Endothelial cell of umbilical vein (primary cell): ENCODE data around the gene MARK4. TPM values are rescaled to one million over a fixed set of nuclear protein-coding genes. Genes with fewer than 3 reads are reported as not detected.
A peak's percentile ranks its signal among the peaks of the same experiment; 100 is the strongest.

Experiments used
- BruUV-seq: library from RNA; stranded (reverse); fragments of 400-500 nt; replicated peaks from 2 replicates; lab custom pipeline; 2021; lab: Mats Ljungman, UMichigan
- CTCF ChIA-PET: fragments of 300-600, 350-600 bp; sonication (Branson Sonifier 250); formaldehyde crosslinking; loops from one replicate; lab custom pipeline; 2021; ENCODE audit warnings: antibody characterized with exemption, inconsistent platforms; lab: Charles Lee
- POLR2A ChIA-PET: fragments of 300-600, 350-600 bp; sonication (Branson Sonifier 250); formaldehyde crosslinking; loops from one replicate; lab custom pipeline; 2021; ENCODE audit warnings: antibody characterized with exemption, inconsistent platforms; lab: Charles Lee
- DNase-seq: peaks from one replicate; pipeline ENCODE4 v3.0.0-alpha.2; 2011; ENCODE audit warnings: low read depth, low spot score
- FAIRE-seq: peaks from 2 replicates; lab custom pipeline; 2011; peaks lifted over from hg19 to GRCh38; lab: Jason Lieb, UNC
- H2AFZ ChIP-seq: 2 replicates; pipeline ENCODE4 v1.6.0; 2012; ENCODE audit warnings: low read depth, low read length, control low read depth, inconsistent platforms
- H3K27ac ChIP-seq: 2 replicates; pipeline ENCODE4 v1.5.1; 2011; ENCODE audit warnings: low read depth, mild to moderate bottlenecking, control low read depth, low read length, moderate library complexity; ENCODE audit not compliant: insufficient read depth
- H3K27me3 ChIP-seq, 2 experiments: 2 replicates each; pipeline versions ENCODE4 v1.6.0 to v1.6.1; 2011; ENCODE audit warnings: low read length in 2 of 2, mixed read lengths in 1 of 2; ENCODE audit not compliant: control insufficient read depth in 2 of 2, insufficient read depth in 2 of 2
- H3K36me3 ChIP-seq, 2 experiments: 2 replicates in 1 of 2; 3 replicates in 1 of 2; pipeline ENCODE4 v1.5.1; 2011; ENCODE audit warnings: low read length in 2 of 2, mild to moderate bottlenecking in 1 of 2, moderate library complexity in 1 of 2; ENCODE audit not compliant: control insufficient read depth in 2 of 2, insufficient read depth in 2 of 2; ENCODE audit errors: extremely low read depth in 1 of 2
- H3K4me1 ChIP-seq: 3 replicates; pipeline ENCODE4 v1.5.1; 2011; ENCODE audit warnings: mild to moderate bottlenecking, low read length; ENCODE audit not compliant: control insufficient read depth, insufficient read depth; ENCODE audit errors: extremely low read depth
- H3K4me2 ChIP-seq: 2 replicates; pipeline ENCODE4 v1.6.1; 2011; ENCODE audit warnings: low read length, control low read depth, mixed read lengths; ENCODE audit not compliant: insufficient read depth
- H3K4me3 ChIP-seq, 3 experiments: fragments of 200-600 bp in 1 of 3; sonication (generic), shearing (Covaris generic) in 1 of 3; replicated peaks in 1 of 3; 2 replicates each; pipeline ENCODE4 v1.5.1; 2011 to 2016; ENCODE audit warnings: control low read depth in 3 of 3, low read length in 3 of 3, mild to moderate bottlenecking in 2 of 3, inconsistent platforms in 1 of 3, low read depth in 1 of 3, moderate library complexity in 1 of 3; ENCODE audit not compliant: insufficient read depth in 1 of 3
- H3K79me2 ChIP-seq: 2 replicates; pipeline ENCODE4 v1.6.0; 2012; ENCODE audit warnings: low read length, inconsistent platforms; ENCODE audit not compliant: control insufficient read depth, insufficient read depth
- H3K9ac ChIP-seq: replicated peaks from 2 replicates; pipeline ENCODE3; 2011; ENCODE audit warnings: low read length, control low read depth; ENCODE audit not compliant: insufficient read depth; ENCODE audit errors: extremely low read depth
- H3K9me1 ChIP-seq: replicated peaks from 3 replicates; pipeline ENCODE4 v1.6.0; 2011; ENCODE audit warnings: mild to moderate bottlenecking, low read length; ENCODE audit not compliant: control insufficient read depth, insufficient read depth; ENCODE audit errors: extremely low read depth
- H3K9me3 ChIP-seq: replicated peaks from 2 replicates; pipeline ENCODE4 v1.5.1; 2012; ENCODE audit warnings: low read length, inconsistent platforms; ENCODE audit not compliant: control insufficient read depth, insufficient read depth
- H4K20me1 ChIP-seq: replicated peaks from 2 replicates; pipeline ENCODE3; 2011; ENCODE audit warnings: mild to moderate bottlenecking, low read length; ENCODE audit not compliant: control insufficient read depth, insufficient read depth; ENCODE audit errors: extremely low read depth
- EZH2 ChIP-seq: IDR thresholded peaks from 2 replicates; pipeline ENCODE4 v1.6.1; 2012; ENCODE audit warnings: borderline replicate concordance, low read depth, mild to moderate bottlenecking, moderate library complexity, low read length, inconsistent platforms; ENCODE audit not compliant: severe bottlenecking
- FOS ChIP-seq: IDR thresholded peaks from 2 replicates; pipeline ENCODE4 v1.6.1; 2011; ENCODE audit warnings: mild to moderate bottlenecking, low read length, moderate library complexity, borderline replicate concordance; ENCODE audit not compliant: insufficient read depth
- GATA2 ChIP-seq: IDR thresholded peaks from 2 replicates; pipeline ENCODE4 v1.7.0; 2011; ENCODE audit warnings: low read depth, mild to moderate bottlenecking, moderate library complexity, mixed read lengths, low read length; ENCODE audit not compliant: insufficient read length, insufficient read depth
- JUN ChIP-seq: IDR thresholded peaks from 2 replicates; pipeline ENCODE4 v1.6.1; 2011; ENCODE audit warnings: borderline replicate concordance, low read depth; ENCODE audit not compliant: insufficient read length, insufficient read depth
- MAX ChIP-seq: IDR thresholded peaks from 2 replicates; pipeline ENCODE4 v1.6.1; 2011; ENCODE audit not compliant: insufficient read depth, insufficient read length
- MYC ChIP-seq: IDR thresholded peaks from one replicate; pipeline ENCODE4 v1.6.1; 2011; ENCODE audit warnings: mild to moderate bottlenecking, low read depth, low read length
- POLR2A ChIP-seq: IDR thresholded peaks from 2 replicates; pipeline ENCODE4 v1.6.1; 2012; ENCODE audit warnings: low read depth, mild to moderate bottlenecking, control low read depth, low read length
- POLR2AphosphoS5 ChIP-seq: IDR thresholded peaks from 2 replicates; pipeline ENCODE4 v1.6.1; 2012; ENCODE audit warnings: low read depth, mild to moderate bottlenecking, control low read depth, low read length, moderate library complexity; ENCODE audit not compliant: insufficient read depth
- dilution Hi-C: fragments of 300-500 bp; cut with MboI; formaldehyde crosslinking; loops from one replicate; pipeline ENCODE4 v1.15.0; 2019; ENCODE audit warnings: low sequenced_read_pairs; ENCODE audit not compliant: extremely low pct_ligation_motif_present
- intact Hi-C: fragments of 100-400 bp; cut with micrococcal nuclease; formaldehyde crosslinking; loops from one replicate; pipeline ENCODE4 v1.10.0; 2022
- polyA plus RNA-seq, 4 experiments: library from polyadenylated mRNA; depleted of rRNA in 3 of 4; stranded (reverse) in 3 of 4; unstranded in 1 of 4; fragments of >200 nt; gene quantifications; 2 replicates each; pipeline versions ENCODE4 v1.2.1 to v1.2.3, GENCODE V29; 2011 to 2012; ENCODE audit warnings: missing spikeins in 1 of 4
- total RNA-seq: library from RNA; stranded (reverse); gene quantifications from 2 replicates; pipeline ENCODE4 v1.2.3, GENCODE V29; 2021
- TF ChIP-seq, protein P1 (sequence below), 2 donors: IDR thresholded peaks; 1 replicate in 1 of 2; 2 replicates in 1 of 2; pipeline ENCODE4 v1.5.1; 2011; ENCODE audit warnings: low read length in 2 of 2, mild to moderate bottlenecking in 2 of 2, moderate library complexity in 2 of 2, control low read depth in 1 of 2, inconsistent platforms in 1 of 2, low read depth in 1 of 2; ENCODE audit not compliant: insufficient read depth in 1 of 2; ENCODE audit errors: extremely low read depth in 1 of 2

Gene MARK4
- total and polyA plus RNA-seq, 2 donors (not counting 3 experiments of a cell fraction or from before 2014, with no cell fraction given), result 13.9 to 51.6 TPM

DNA sequence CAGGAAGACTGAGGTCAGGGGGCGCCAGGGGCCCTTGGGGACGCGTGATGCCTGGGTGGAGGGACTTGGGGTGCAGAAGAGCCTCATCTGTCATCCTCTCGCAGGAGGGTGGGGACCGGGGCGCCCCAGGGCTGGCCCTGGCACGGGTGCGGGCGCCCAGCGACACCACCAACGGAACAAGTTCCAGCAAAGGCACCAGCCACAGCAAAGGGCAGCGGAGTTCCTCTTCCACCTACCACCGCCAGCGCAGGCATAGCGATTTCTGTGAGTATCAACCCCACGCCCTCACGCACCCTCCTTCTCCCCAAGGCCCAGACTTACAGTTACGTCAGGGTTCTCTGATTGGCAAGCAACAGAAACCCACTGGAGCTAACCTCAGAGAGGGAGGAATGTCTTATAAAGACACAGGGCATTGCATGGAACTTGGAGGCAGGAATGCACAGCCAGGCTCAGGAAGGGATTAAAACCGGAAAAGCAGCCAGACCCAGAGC, 29.4 kb downstream of the MARK4 start:
- Histone ChIP-seq H3K36me3 (peaks cover 2 to 13% of the 10 kb centered on the region in 2 experiments), H2AFZ (no peak overlapping the region), H3K4me1 (peaks cover 15% of the 10 kb centered on the region), H3K4me3 (no peak overlapping the region), H3K9ac (no peak overlapping the region), H3K9me1 (no peaks in the 10 kb centered on the region), H3K4me2 (peak overlapping the region; percentile 24), H3K9me3 (no peaks in the 10 kb centered on the region), H4K20me1 (no peaks in the 10 kb centered on the region), H3K27ac (peak overlapping the region; percentile 28), H3K27me3 (no peaks in the 10 kb centered on the region), H3K79me2 (no peaks in the 10 kb centered on the region)
- ChIA-PET POLR2A (no interaction called here), CTCF (interaction anchor here (1.2 kb wide), 1 partner anchor 110 kb away, joined by 3 read pairs; no protein-coding TSS in a partner anchor)
- FAIRE-seq, result peak; percentile 86
- intact Hi-C loops, result no loop called here
- no TSS peak for BruUV-seq
- TF ChIP-seq MYC, result no peak
- dilution Hi-C loops, result no loop called here
- DNase-seq, result peak; percentile 50

DNA sequence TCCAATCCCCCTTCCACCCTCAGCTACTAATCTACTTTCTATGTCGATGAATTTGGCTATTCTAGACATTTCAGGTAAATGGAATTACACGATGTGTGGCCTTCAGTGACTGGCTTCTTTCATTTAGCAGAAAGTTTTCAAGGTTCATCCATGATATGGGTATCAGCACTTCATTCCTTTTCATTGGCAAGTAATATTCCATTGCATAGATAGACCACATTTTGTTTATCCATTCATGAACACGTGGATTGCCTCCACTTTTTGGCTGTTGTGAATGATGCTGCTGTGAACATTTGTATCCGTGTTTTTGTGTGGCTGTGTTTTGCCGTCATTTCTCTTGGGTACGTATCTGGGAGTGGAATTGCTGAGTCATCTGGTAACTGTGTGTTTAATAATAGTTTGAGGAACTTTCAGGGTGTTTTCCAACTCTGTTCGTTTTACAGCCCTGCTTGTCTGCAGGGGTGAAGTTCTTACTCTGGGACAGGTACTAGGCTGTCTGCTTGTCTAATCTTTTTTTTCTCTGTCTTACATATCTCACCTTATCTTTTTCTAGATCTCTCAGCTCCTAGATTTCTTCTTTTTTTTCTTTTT, 32.5 kb downstream of the MARK4 start:
- no peaks in the 10 kb centered on the region for H3K79me2 ChIP-seq
- ChIA-PET CTCF (no interaction called here), POLR2A (no interaction called here)
- no peaks in the 10 kb centered on the region for H3K9me1 ChIP-seq
- H4K20me1 ChIP-seq, result no peaks in the 10 kb centered on the region
- H3K27ac ChIP-seq, result no peak overlapping the region
- DNase-seq (no peak), FAIRE-seq (no peak)
- H3K9ac ChIP-seq, result no peak overlapping the region
- H2AFZ ChIP-seq, result no peak overlapping the region
- no peak for TF ChIP-seq GATA2
- no peak for TF ChIP-seq MAX
- no peak for TF ChIP-seq POLR2A
- no peak for TF ChIP-seq JUN
- TF ChIP-seq, protein P1, sequence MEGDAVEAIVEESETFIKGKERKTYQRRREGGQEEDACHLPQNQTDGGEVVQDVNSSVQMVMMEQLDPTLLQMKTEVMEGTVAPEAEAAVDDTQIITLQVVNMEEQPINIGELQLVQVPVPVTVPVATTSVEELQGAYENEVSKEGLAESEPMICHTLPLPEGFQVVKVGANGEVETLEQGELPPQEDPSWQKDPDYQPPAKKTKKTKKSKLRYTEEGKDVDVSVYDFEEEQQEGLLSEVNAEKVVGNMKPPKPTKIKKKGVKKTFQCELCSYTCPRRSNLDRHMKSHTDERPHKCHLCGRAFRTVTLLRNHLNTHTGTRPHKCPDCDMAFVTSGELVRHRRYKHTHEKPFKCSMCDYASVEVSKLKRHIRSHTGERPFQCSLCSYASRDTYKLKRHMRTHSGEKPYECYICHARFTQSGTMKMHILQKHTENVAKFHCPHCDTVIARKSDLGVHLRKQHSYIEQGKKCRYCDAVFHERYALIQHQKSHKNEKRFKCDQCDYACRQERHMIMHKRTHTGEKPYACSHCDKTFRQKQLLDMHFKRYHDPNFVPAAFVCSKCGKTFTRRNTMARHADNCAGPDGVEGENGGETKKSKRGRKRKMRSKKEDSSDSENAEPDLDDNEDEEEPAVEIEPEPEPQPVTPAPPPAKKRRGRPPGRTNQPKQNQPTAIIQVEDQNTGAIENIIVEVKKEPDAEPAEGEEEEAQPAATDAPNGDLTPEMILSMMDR (IDR thresholded peaks at IDR 0.05; ENCODE audit: extremely low read depth in 1 of 2, insufficient read depth in 1 of 2, low read depth in 1 of 2, low read length in 2 of 2), result no peak
- TF ChIP-seq POLR2AphosphoS5, result no peak
- no peak for TF ChIP-seq MYC
- TF ChIP-seq EZH2, result no peak
- TF ChIP-seq FOS, result no peak
- no peak overlapping the region for H3K4me3 ChIP-seq
- peaks cover 2 to 6% of the 10 kb centered on the region in 2 experiments for H3K36me3 ChIP-seq
- no peaks in the 10 kb centered on the region for H3K27me3 ChIP-seq
- no peaks in the 10 kb centered on the region for H3K9me3 ChIP-seq
- H3K4me1 ChIP-seq, result peaks cover 15% of the 10 kb centered on the region
- no TSS peak for BruUV-seq
- no peak overlapping the region for H3K4me2 ChIP-seq
- intact Hi-C loops (no loop called here), dilution Hi-C loops (no loop called here)
